ENCODE measurements around the gene CLNK.
"Not testable (repeated sequence)": the region's sequence is repeated elsewhere in the genome, so short reads cannot be mapped to it uniquely, and the experiment has no call there.

The CLNK gene

GRCh38 chr4:10625131-10625530 lies 59.4 kb downstream of the CLNK start:
- Histone ChIP-seq H3K9me3 (ENCODE audit: control insufficient read depth in 1 of 2, low read length in 2 of 2) (no peaks in the 10 kb centered on the region), H3K27me3 (ENCODE audit: low read depth, low read length) (no peaks in the 10 kb centered on the region), H3K36me3 (ENCODE audit: control insufficient read depth in 1 of 2, insufficient read depth in 2 of 2, low read length in 2 of 2) (no peaks in the 10 kb centered on the region), H3K4me3 (ENCODE audit: low read depth in 1 of 2, low read length in 2 of 2) (no peak overlapping the region), H3K27ac (ENCODE audit: low read length) (no peak overlapping the region), H3K4me1 (ENCODE audit: control insufficient read depth in 1 of 2, insufficient read depth in 2 of 2, low read length in 2 of 2) (no peaks in the 10 kb centered on the region)

GRCh38 chr4:10623862-10624261 lies 60.7 kb downstream of the CLNK start:
- Histone ChIP-seq H3K36me3 (ENCODE audit: control insufficient read depth in 1 of 2, insufficient read depth in 2 of 2, low read length in 2 of 2) (no peaks in the 10 kb centered on the region), H3K4me1 (ENCODE audit: control insufficient read depth in 1 of 2, insufficient read depth in 2 of 2, low read length in 2 of 2) (no peaks in the 10 kb centered on the region), H3K27ac (ENCODE audit: low read length) (no peak overlapping the region)

GRCh38 chr4:10623241-10623640 lies 61.3 kb downstream of the CLNK start:
- no peaks in the 10 kb centered on the region for H3K9me3 ChIP-seq (ENCODE audit: control insufficient read depth in 1 of 2, low read length in 2 of 2)
- no peaks in the 10 kb centered on the region for H3K4me1 ChIP-seq (ENCODE audit: control insufficient read depth in 1 of 2, insufficient read depth in 2 of 2, low read length in 2 of 2)
- H3K27me3 ChIP-seq (ENCODE audit: low read depth, low read length): no peaks in the 10 kb centered on the region
- no peak overlapping the region for H3K27ac ChIP-seq (ENCODE audit: low read length)
- no peaks in the 10 kb centered on the region for H3K36me3 ChIP-seq (ENCODE audit: control insufficient read depth in 1 of 2, insufficient read depth in 2 of 2, low read length in 2 of 2)
- no peak overlapping the region for H3K4me3 ChIP-seq (ENCODE audit: low read depth in 1 of 2, low read length in 2 of 2)

More at GRCh38 chr4:10623862-10624261, 60.7 kb downstream of the CLNK start:
- H3K9me3 ChIP-seq (ENCODE audit: control insufficient read depth in 1 of 2, low read length in 2 of 2): no peaks in the 10 kb centered on the region
- no peaks in the 10 kb centered on the region for H3K27me3 ChIP-seq (ENCODE audit: low read depth, low read length)
- H3K4me3 ChIP-seq (ENCODE audit: low read depth in 1 of 2, low read length in 2 of 2): no peak overlapping the region

GRCh38 chr4:10622728-10623127 lies 61.8 kb downstream of the CLNK start:
- H3K4me3 ChIP-seq (ENCODE audit: low read depth in 1 of 2, low read length in 2 of 2): no peak overlapping the region
- no peaks in the 10 kb centered on the region for H3K36me3 ChIP-seq (ENCODE audit: control insufficient read depth in 1 of 2, insufficient read depth in 2 of 2, low read length in 2 of 2)
- H3K27ac ChIP-seq (ENCODE audit: low read length): no peak overlapping the region
- H3K27me3 ChIP-seq (ENCODE audit: low read depth, low read length): no peaks in the 10 kb centered on the region
- H3K4me1 ChIP-seq (ENCODE audit: control insufficient read depth in 1 of 2, insufficient read depth in 2 of 2, low read length in 2 of 2): no peaks in the 10 kb centered on the region
- H3K9me3 ChIP-seq (ENCODE audit: control insufficient read depth in 1 of 2, low read length in 2 of 2): no peaks in the 10 kb centered on the region

- Histone ChIP-seq H3K27ac (ENCODE audit: low read length) (no peak overlapping the region), H3K4me3 (ENCODE audit: low read depth in 1 of 2, low read length in 2 of 2) (no peak overlapping the region), H3K9me3 (ENCODE audit: control insufficient read depth in 1 of 2, low read length in 2 of 2) (no peaks in the 10 kb centered on the region), H3K4me1 (ENCODE audit: control insufficient read depth in 1 of 2, insufficient read depth in 2 of 2, low read length in 2 of 2) (no peaks in the 10 kb centered on the region), H3K36me3 (ENCODE audit: control insufficient read depth in 1 of 2, insufficient read depth in 2 of 2, low read length in 2 of 2) (no peaks in the 10 kb centered on the region), H3K27me3 (ENCODE audit: low read depth, low read length) (no peaks in the 10 kb centered on the region)
Measured at GRCh38 chr4:10620935-10621488, 63.6 kb downstream of the CLNK start.

- H3K27me3 ChIP-seq (ENCODE audit: low read depth, low read length): no peaks in the 10 kb centered on the region
- no peak overlapping the region for H3K4me3 ChIP-seq (ENCODE audit: low read depth in 1 of 2, low read length in 2 of 2)
- H3K36me3 ChIP-seq (ENCODE audit: control insufficient read depth in 1 of 2, insufficient read depth in 2 of 2, low read length in 2 of 2): no peaks in the 10 kb centered on the region
- H3K27ac ChIP-seq (ENCODE audit: low read length): no peak overlapping the region
- no peaks in the 10 kb centered on the region for H3K4me1 ChIP-seq (ENCODE audit: control insufficient read depth in 1 of 2, insufficient read depth in 2 of 2, low read length in 2 of 2)
- no peaks in the 10 kb centered on the region for H3K9me3 ChIP-seq (ENCODE audit: control insufficient read depth in 1 of 2, low read length in 2 of 2)
Measured at GRCh38 chr4:10619855-10620254, 64.7 kb downstream of the CLNK start.

- no peaks in the 10 kb centered on the region for H3K9me3 ChIP-seq (ENCODE audit: control insufficient read depth in 1 of 2, low read length in 2 of 2)
- no peak overlapping the region for H3K27ac ChIP-seq (ENCODE audit: low read length)
- H3K4me3 ChIP-seq (ENCODE audit: low read depth in 1 of 2, low read length in 2 of 2): no peak overlapping the region
- H3K36me3 ChIP-seq (ENCODE audit: control insufficient read depth in 1 of 2, insufficient read depth in 2 of 2, low read length in 2 of 2): no peaks in the 10 kb centered on the region
- no peaks in the 10 kb centered on the region for H3K27me3 ChIP-seq (ENCODE audit: low read depth, low read length)
- no peaks in the 10 kb centered on the region for H3K4me1 ChIP-seq (ENCODE audit: control insufficient read depth in 1 of 2, insufficient read depth in 2 of 2, low read length in 2 of 2)
Measured at GRCh38 chr4:10619220-10619619, 65.3 kb downstream of the CLNK start.

GRCh38 chr4:10614926-10615325 lies 69.6 kb downstream of the CLNK start:
- not testable (repeated sequence) for H3K9me3 ChIP-seq (ENCODE audit: control insufficient read depth in 1 of 2, low read length in 2 of 2); H3K27ac ChIP-seq (ENCODE audit: low read length); H3K4me1 ChIP-seq (ENCODE audit: control insufficient read depth in 1 of 2, insufficient read depth in 2 of 2, low read length in 2 of 2); H3K27me3 ChIP-seq (ENCODE audit: low read depth, low read length); H3K36me3 ChIP-seq (ENCODE audit: control insufficient read depth in 1 of 2, insufficient read depth in 2 of 2, low read length in 2 of 2); H3K4me3 ChIP-seq (ENCODE audit: low read depth in 1 of 2, low read length in 2 of 2)

GRCh38 chr4:10613926-10614478 lies 70.6 kb downstream of the CLNK start:
- no peak overlapping the region for H3K4me3 ChIP-seq (ENCODE audit: low read depth in 1 of 2, low read length in 2 of 2)
- H3K27me3 ChIP-seq (ENCODE audit: low read depth, low read length): no peaks in the 10 kb centered on the region
- H3K9me3 ChIP-seq (ENCODE audit: control insufficient read depth in 1 of 2, low read length in 2 of 2): no peaks in the 10 kb centered on the region
- H3K27ac ChIP-seq (ENCODE audit: low read length): no peak overlapping the region
- no peaks in the 10 kb centered on the region for H3K36me3 ChIP-seq (ENCODE audit: control insufficient read depth in 1 of 2, insufficient read depth in 2 of 2, low read length in 2 of 2)
- H3K4me1 ChIP-seq (ENCODE audit: control insufficient read depth in 1 of 2, insufficient read depth in 2 of 2, low read length in 2 of 2): no peaks in the 10 kb centered on the region

- Histone ChIP-seq H3K36me3 (ENCODE audit: control insufficient read depth in 1 of 2, insufficient read depth in 2 of 2, low read length in 2 of 2) (no peaks in the 10 kb centered on the region), H3K27ac (ENCODE audit: low read length) (no peak overlapping the region), H3K4me3 (ENCODE audit: low read depth in 1 of 2, low read length in 2 of 2) (no peak overlapping the region), H3K9me3 (ENCODE audit: control insufficient read depth in 1 of 2, low read length in 2 of 2) (no peaks in the 10 kb centered on the region), H3K27me3 (ENCODE audit: low read depth, low read length) (no peaks in the 10 kb centered on the region), H3K4me1 (ENCODE audit: control insufficient read depth in 1 of 2, insufficient read depth in 2 of 2, low read length in 2 of 2) (no peaks in the 10 kb centered on the region)
Measured at GRCh38 chr4:10612476-10612875, 72.1 kb downstream of the CLNK start.

GRCh38 chr4:10611673-10612072 lies 72.9 kb downstream of the CLNK start:
- no peaks in the 10 kb centered on the region for H3K36me3 ChIP-seq (ENCODE audit: control insufficient read depth in 1 of 2, insufficient read depth in 2 of 2, low read length in 2 of 2)
- H3K9me3 ChIP-seq (ENCODE audit: control insufficient read depth in 1 of 2, low read length in 2 of 2): no peaks in the 10 kb centered on the region
- no peaks in the 10 kb centered on the region for H3K27me3 ChIP-seq (ENCODE audit: low read depth, low read length)
- no peak overlapping the region for H3K27ac ChIP-seq (ENCODE audit: low read length)
- H3K4me3 ChIP-seq (ENCODE audit: low read depth in 1 of 2, low read length in 2 of 2): no peak overlapping the region
- no peaks in the 10 kb centered on the region for H3K4me1 ChIP-seq (ENCODE audit: control insufficient read depth in 1 of 2, insufficient read depth in 2 of 2, low read length in 2 of 2)

- Histone ChIP-seq H3K4me3 (ENCODE audit: low read depth in 1 of 2, low read length in 2 of 2) (no peak overlapping the region), H3K36me3 (ENCODE audit: control insufficient read depth in 1 of 2, insufficient read depth in 2 of 2, low read length in 2 of 2) (no peaks in the 10 kb centered on the region)
Measured at GRCh38 chr4:10608501-10609219, 75.9 kb downstream of the CLNK start.

More at GRCh38 chr4:10608501-10609219, 75.9 kb downstream of the CLNK start:
- Histone ChIP-seq H3K27me3 (ENCODE audit: low read depth, low read length) (no peaks in the 10 kb centered on the region), H3K4me1 (ENCODE audit: control insufficient read depth in 1 of 2, insufficient read depth in 2 of 2, low read length in 2 of 2) (no peaks in the 10 kb centered on the region), H3K9me3 (ENCODE audit: control insufficient read depth in 1 of 2, low read length in 2 of 2) (no peaks in the 10 kb centered on the region), H3K27ac (ENCODE audit: low read length) (no peak overlapping the region)

Measured in muscle layer of duodenum (tissue), 2 donors.